Measurements from ENCODE around the gene NTMT1.

NTMT1 gene

GRCh38 chr9:129667378-129667777 lies 41.4 kb downstream of the NTMT1 start:
- no peak for DNase-seq
- in situ Hi-C loops (cut with MboI; ENCODE audit: low pct_unique_long_range_greater_than_20kb, low sequenced_read_pairs), result no loop called here

DNA sequence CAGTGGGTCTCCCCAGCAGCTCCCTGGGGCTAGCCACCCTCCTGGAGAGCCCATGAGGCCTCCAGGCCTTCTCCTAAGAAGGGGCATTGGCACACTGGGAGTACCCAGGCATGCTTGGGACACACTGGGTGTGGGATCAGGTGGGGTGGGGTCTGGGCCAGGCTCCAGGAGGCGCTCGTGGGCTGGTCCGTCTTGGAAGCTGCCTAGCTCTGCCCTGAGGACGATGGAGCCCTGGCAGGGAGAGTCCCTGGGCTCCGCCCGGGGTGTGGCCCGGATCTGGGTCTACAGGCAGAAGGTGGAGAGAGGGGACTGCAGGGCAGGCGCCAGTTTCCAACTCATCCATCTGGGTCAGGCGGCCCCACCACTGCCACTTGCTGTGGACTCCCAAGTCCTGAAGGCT lies 41.9 kb downstream of the NTMT1 start:
- in situ Hi-C loops (cut with MboI; ENCODE audit: low pct_unique_long_range_greater_than_20kb, low sequenced_read_pairs), result no loop called here
- DNase-seq, result no peak

GRCh38 chr9:129669141-129669718 lies 43.3 kb downstream of the NTMT1 start:
- in situ Hi-C loops (cut with MboI; ENCODE audit: low pct_unique_long_range_greater_than_20kb, low sequenced_read_pairs), result no loop called here
- DNase-seq, result no peak

DNA sequence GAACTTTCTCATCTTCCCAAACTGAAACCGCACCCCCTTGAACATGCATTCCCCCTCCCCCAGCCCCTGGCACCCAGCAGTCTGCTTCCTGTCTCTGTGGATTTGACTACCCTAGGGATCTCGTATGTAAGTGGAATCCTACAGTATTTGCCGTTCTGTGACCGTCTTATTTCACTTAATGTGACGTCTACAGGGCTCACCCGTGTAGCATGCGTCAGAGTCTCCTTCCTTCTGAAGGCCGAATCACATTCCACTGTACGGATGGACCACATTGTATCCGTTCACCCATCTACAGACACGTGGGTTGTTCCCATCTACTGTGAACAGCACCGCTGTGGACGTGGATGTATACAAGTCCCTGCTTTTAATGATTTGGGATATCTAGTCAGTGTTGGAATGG lies 44.0 kb downstream of the NTMT1 start:
- in situ Hi-C loops (cut with MboI; ENCODE audit: low pct_unique_long_range_greater_than_20kb, low sequenced_read_pairs), result no loop called here
- DNase-seq, result no peak

DNA sequence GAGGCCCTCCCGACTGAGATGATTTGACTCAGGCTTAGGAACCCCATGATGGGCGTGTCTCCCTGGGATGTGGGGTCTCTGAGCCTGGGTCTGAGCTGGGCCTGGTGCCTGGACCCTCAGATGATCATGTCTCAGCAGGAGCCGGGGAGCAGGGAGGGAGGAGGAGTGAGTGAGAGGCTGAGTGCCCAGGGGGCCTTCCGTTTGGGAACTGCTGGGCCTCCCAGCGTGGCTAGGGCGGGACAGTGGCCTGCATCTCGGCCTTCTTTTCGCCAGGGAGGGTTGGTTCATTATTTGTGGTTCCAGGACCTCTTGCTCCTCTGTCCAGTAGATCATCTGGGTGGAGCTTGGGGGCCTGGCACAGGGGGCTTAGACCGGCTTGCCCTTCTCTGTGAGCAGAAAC lies 45.1 kb downstream of the NTMT1 start:
- in situ Hi-C loops (cut with MboI; ENCODE audit: low pct_unique_long_range_greater_than_20kb, low sequenced_read_pairs), result no loop called here
- no peak for DNase-seq

DNA sequence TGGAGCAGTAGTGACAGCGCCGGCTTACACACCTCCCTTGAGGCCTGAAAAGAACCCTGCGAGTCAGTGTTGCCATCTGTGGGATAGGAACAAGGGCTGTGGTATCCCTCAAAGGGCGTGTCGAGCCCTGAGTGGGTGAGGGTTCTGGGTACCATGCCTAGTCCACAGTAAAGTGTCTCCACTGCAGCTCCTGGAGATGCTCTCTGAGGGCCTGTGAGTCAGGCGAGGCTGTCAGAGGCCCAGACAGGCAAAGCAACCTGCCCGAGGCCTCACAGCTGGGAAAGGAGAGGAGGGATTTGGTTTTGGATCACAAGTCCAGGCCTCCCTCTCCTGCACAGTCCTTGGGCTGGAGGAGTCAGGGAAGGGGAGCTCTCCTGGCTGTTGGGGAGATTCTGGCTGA lies 45.6 kb downstream of the NTMT1 start:
- no peak for DNase-seq
- in situ Hi-C loops (cut with MboI; ENCODE audit: low pct_unique_long_range_greater_than_20kb, low sequenced_read_pairs), result no loop called here

DNA sequence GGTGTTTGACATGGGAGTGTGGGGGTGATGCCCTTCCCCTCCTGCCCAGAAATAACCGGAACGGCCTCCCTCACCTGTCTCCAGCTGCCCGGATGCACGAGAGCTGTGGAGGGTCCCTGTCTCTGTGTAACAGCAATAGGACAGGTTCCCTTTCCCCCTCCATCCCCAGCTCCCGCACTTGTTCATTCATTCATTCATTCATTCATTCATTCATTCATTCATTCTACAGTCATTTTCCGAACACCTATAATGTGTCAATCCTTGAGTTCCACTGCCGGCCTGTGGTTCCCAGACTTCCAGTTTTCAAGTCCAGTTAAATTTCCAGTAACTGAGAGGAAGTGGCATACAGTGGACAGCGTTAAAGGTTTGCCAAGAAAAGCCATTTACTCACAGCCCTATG lies 46.7 kb downstream of the NTMT1 start:
- in situ Hi-C loops (cut with MboI; ENCODE audit: low pct_unique_long_range_greater_than_20kb, low sequenced_read_pairs), result no loop called here
- DNase-seq, result no peak

- in situ Hi-C loops (cut with MboI; ENCODE audit: low pct_unique_long_range_greater_than_20kb, low sequenced_read_pairs), result no loop called here
- no peak for DNase-seq
Measured at GRCh38 chr9:129673602-129674001, 47.6 kb downstream of the NTMT1 start.

DNA sequence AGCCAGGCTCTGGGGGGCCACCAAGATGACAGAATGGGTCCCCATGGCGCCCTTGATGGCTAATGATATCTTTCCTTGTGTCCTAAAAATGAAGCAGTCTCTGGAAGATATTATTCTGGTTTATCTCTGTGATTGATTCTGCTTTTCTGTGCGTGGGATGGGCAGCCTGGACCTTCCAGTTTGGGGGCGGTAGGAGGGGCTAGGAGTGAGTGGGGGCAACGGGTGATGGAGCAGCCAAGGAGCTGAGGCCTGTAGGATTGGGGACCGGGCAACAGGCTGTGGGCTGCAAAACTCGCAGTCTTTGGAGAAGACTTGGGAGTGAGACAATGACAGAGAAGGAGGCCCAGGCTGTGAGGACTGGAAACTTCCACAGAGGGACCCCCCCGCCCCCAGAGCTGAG lies 48.3 kb downstream of the NTMT1 start:
- in situ Hi-C loops (cut with MboI; ENCODE audit: low pct_unique_long_range_greater_than_20kb, low sequenced_read_pairs), result no loop called here
- DNase-seq, result no peak

- in situ Hi-C loops (cut with MboI; ENCODE audit: low pct_unique_long_range_greater_than_20kb, low sequenced_read_pairs), result no loop called here
- no peak for DNase-seq
Measured at GRCh38 chr9:129675620-129676019, 49.7 kb downstream of the NTMT1 start.

DNA sequence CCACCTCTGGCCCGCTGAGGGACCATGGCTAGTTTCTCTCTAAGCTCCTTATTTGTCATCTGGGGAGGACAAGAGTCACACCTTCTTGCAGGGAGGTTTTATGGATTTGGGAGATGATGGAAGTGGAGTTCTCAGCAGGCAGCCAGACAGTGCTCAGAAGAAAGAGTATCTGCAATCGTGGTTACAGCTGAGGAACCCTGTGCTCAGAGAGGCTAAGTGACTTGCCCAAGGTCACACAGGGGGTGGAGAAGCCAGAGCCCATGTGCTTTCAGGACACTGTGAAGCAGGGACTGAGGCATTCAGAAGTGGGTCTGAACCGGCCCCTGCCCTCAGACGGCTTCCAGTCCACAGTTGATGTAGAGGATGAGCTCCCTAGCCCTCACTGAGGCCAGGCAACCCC lies 50.3 kb downstream of the NTMT1 start:
- in situ Hi-C loops (cut with MboI; ENCODE audit: low pct_unique_long_range_greater_than_20kb, low sequenced_read_pairs), result no loop called here
- no peak for DNase-seq

- in situ Hi-C loops (cut with MboI; ENCODE audit: low pct_unique_long_range_greater_than_20kb, low sequenced_read_pairs), result no loop called here
- DNase-seq, result no peak
Measured at GRCh38 chr9:129676975-129677374, 51.0 kb downstream of the NTMT1 start.

DNA sequence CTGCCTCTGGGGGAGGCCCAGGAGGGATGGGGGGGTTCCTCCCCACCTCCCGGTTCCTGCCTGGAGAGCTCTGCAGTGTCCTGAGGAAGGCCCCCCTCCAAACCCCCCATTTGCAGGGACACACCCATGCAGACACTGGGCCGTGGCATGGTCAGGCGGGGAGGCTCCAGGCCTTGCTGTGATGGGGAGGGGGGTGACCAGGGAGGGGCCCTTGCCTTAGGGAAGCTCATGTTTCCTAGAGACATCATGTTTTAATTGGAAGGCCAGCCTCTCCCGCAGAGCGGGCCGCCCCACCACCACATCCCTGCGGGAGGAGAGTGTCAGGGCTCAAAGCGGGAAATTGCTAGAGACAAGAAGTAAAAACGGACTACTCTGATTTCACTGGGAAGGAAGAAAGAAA lies 51.5 kb downstream of the NTMT1 start:
- no peak for DNase-seq
- in situ Hi-C loops (cut with MboI; ENCODE audit: low pct_unique_long_range_greater_than_20kb, low sequenced_read_pairs), result no loop called here

- in situ Hi-C loops (cut with MboI; ENCODE audit: low pct_unique_long_range_greater_than_20kb, low sequenced_read_pairs), result no loop called here
- no peak for DNase-seq
Measured at GRCh38 chr9:129678844-129679243, 52.9 kb downstream of the NTMT1 start.

- DNase-seq, result no peak
- in situ Hi-C loops (cut with MboI; ENCODE audit: low pct_unique_long_range_greater_than_20kb, low sequenced_read_pairs), result no loop called here
Measured at GRCh38 chr9:129679537-129679936, 53.6 kb downstream of the NTMT1 start.

GRCh38 chr9:129681924-129682323 lies 56.0 kb downstream of the NTMT1 start:
- no peak for DNase-seq
- in situ Hi-C loops (cut with MboI; ENCODE audit: low pct_unique_long_range_greater_than_20kb, low sequenced_read_pairs), result no loop called here

- DNase-seq, result no peak
- in situ Hi-C loops (cut with MboI; ENCODE audit: low pct_unique_long_range_greater_than_20kb, low sequenced_read_pairs), result no loop called here
Measured at GRCh38 chr9:129682381-129682780, 56.4 kb downstream of the NTMT1 start.

- in situ Hi-C loops (cut with MboI; ENCODE audit: low pct_unique_long_range_greater_than_20kb, low sequenced_read_pairs), result no loop called here
- no peak for DNase-seq
Measured at GRCh38 chr9:129685220-129685932, 59.4 kb downstream of the NTMT1 start.

Data from KBM-7 (cell line).